BJ (cell line): ENCODE results near the gene RNF44. TPM values are rescaled to one million over a fixed set of nuclear protein-coding genes. Genes with fewer than 3 reads are reported as not detected.

Source experiments
- CTCF ChIA-PET: fragments of 350-600 bp; formaldehyde crosslinking; extraction: SDS; loops from one replicate; lab custom pipeline; 2021; ENCODE audit warnings: antibody characterized with exemption, inconsistent platforms; lab: Yijun Ruan, JAX
- POLR2A ChIA-PET: fragments of 300-600 bp; sonication (Branson Sonifier 250); formaldehyde crosslinking; extraction: SDS; loops from one replicate; lab custom pipeline; 2021; ENCODE audit warnings: antibody characterized with exemption; lab: Charles Lee
- DNase-seq: peaks from one replicate; pipeline ENCODE4 v3.0.0-alpha.2; 2011; ENCODE audit warnings: low read depth
- H3K27me3 ChIP-seq: 2 replicates; pipeline ENCODE4 v1.6.0; 2011; ENCODE audit warnings: low read length; ENCODE audit not compliant: control insufficient read depth, insufficient read depth
- H3K36me3 ChIP-seq: 2 replicates; pipeline ENCODE4 v1.5.1; 2011; ENCODE audit warnings: low read length; ENCODE audit not compliant: control insufficient read depth, insufficient read depth
- H3K4me3 ChIP-seq: 2 replicates; pipeline ENCODE4 v1.5.1; 2011; ENCODE audit warnings: low read depth, mild to moderate bottlenecking, control low read depth, low read length
- CTCF ChIP-seq: IDR thresholded peaks from 2 replicates; pipeline ENCODE4 v1.5.1; 2011; ENCODE audit warnings: low read depth, mild to moderate bottlenecking, control low read depth, inconsistent platforms, low read length, moderate library complexity; ENCODE audit not compliant: insufficient read depth
- polyA plus RNA-seq: library from polyadenylated mRNA; depleted of rRNA; stranded (reverse); fragments of >200 nt; gene quantifications from 2 replicates; pipeline ENCODE4 v1.2.3, GENCODE V29; 2011

Gene RNF44
- polyA plus RNA-seq, 1 experiment, result 6.0 TPM

GRCh38 chr5:176521286-176521685 lies 15.9 kb downstream of the RNF44 start:
- no peaks in the 10 kb centered on the region for H3K36me3 ChIP-seq
- no peak for TF ChIP-seq CTCF
- no peak for DNase-seq
- CTCF ChIA-PET, result interaction anchor here (0.6 kb wide), 1 partner anchor 13 kb away, joined by 3 read pairs; no protein-coding TSS in a partner anchor
- H3K27me3 ChIP-seq, result no peaks in the 10 kb centered on the region
- POLR2A ChIA-PET, result no interaction called here
- no peak overlapping the region for H3K4me3 ChIP-seq

- Histone ChIP-seq H3K27me3 (no peaks in the 10 kb centered on the region), H3K36me3 (no peaks in the 10 kb centered on the region), H3K4me3 (no peak overlapping the region)
- ChIA-PET CTCF (interaction anchor here (0.9 kb wide), 1 partner anchor 9 kb away, joined by 3 read pairs; no protein-coding TSS in a partner anchor), POLR2A (no interaction called here)
- no peak for TF ChIP-seq CTCF
- DNase-seq, result no peak
These were observed 17.1 kb downstream of the RNF44 start for GRCh38 chr5:176519810-176520720.

- ChIA-PET CTCF (interaction anchor here (1.4 kb wide), 1 partner anchor 69 kb away, joined by 3 read pairs; no protein-coding TSS in a partner anchor), POLR2A (no interaction called here)
- Histone ChIP-seq H3K4me3 (no peak overlapping the region), H3K27me3 (no peaks in the 10 kb centered on the region), H3K36me3 (no peaks in the 10 kb centered on the region)
- no peak for DNase-seq
- TF ChIP-seq CTCF, result no peak
These were observed 20.0 kb downstream of the RNF44 start for GRCh38 chr5:176517053-176517661.

GRCh38 chr5:176515396-176515795 lies 21.8 kb downstream of the RNF44 start:
- Histone ChIP-seq H3K36me3 (no peaks in the 10 kb centered on the region), H3K27me3 (no peaks in the 10 kb centered on the region), H3K4me3 (no peak overlapping the region)
- TF ChIP-seq CTCF, result no peak
- POLR2A ChIA-PET, result no interaction called here
- DNase-seq, result no peak
- CTCF ChIA-PET, result no interaction called here

- no peak for TF ChIP-seq CTCF
- no peaks in the 10 kb centered on the region for H3K27me3 ChIP-seq
- no peak overlapping the region for H3K4me3 ChIP-seq
- POLR2A ChIA-PET, result no interaction called here
- CTCF ChIA-PET, result no interaction called here
- DNase-seq, result no peak
- H3K36me3 ChIP-seq, result no peaks in the 10 kb centered on the region
These were observed 22.8 kb downstream of the RNF44 start for GRCh38 chr5:176514244-176514950.
